ENCODE data around the gene VASH1.

Gene VASH1

GRCh38 chr14:76812093-76812421 is 50.8 kb downstream of the VASH1 start:
- no peak for TF ChIP-seq TEAD4 (IDR thresholded peaks at IDR 0.05)
- no peak for TF ChIP-seq YY1 (IDR thresholded peaks at IDR 0.05; ENCODE audit: low read depth)
- TF ChIP-seq TAF1 (IDR thresholded peaks at IDR 0.05; ENCODE audit: low read depth) = no peak
- no peak for TF ChIP-seq CEBPB (IDR thresholded peaks at IDR 0.05)
- no peak for TF ChIP-seq REST (IDR thresholded peaks at IDR 0.05; ENCODE audit: low read depth)
- TF ChIP-seq FOXM1 (IDR thresholded peaks at IDR 0.05; ENCODE audit: borderline replicate concordance, low read depth) = no peak
- TF ChIP-seq ZBTB7A (IDR thresholded peaks at IDR 0.05; ENCODE audit: low read depth) = no peak
- TF ChIP-seq USF1 (IDR thresholded peaks at IDR 0.05) = no peak
- no peak for TF ChIP-seq NFIC (IDR thresholded peaks at IDR 0.05)
- no peak for TF ChIP-seq TCF12 (IDR thresholded peaks at IDR 0.05; ENCODE audit: low read depth)
- no peak for TF ChIP-seq CREB1 (IDR thresholded peaks at IDR 0.05; ENCODE audit: low read depth)
- no peak for TF ChIP-seq RAD21 (IDR thresholded peaks at IDR 0.05; ENCODE audit: low read depth)
- TF ChIP-seq EP300 (IDR thresholded peaks at IDR 0.05; ENCODE audit: borderline replicate concordance) = no peak
- TF ChIP-seq MAX (IDR thresholded peaks at IDR 0.05) = no peak
- TF ChIP-seq EGR1 (IDR thresholded peaks at IDR 0.05) = no peak

- peak; percentile 85 for TF ChIP-seq TCF12 (IDR thresholded peaks at IDR 0.05; ENCODE audit: low read depth)
- peak; percentile 91 for TF ChIP-seq EGR1 (IDR thresholded peaks at IDR 0.05)
- peak; percentile 96 for TF ChIP-seq MAX (IDR thresholded peaks at IDR 0.05)
- no peak for TF ChIP-seq FOXM1 (IDR thresholded peaks at IDR 0.05; ENCODE audit: borderline replicate concordance, low read depth)
- TF ChIP-seq ZBTB7A (IDR thresholded peaks at IDR 0.05; ENCODE audit: low read depth) = peak; percentile 72; the same call in 1 of the 2 replicates
- peak; percentile 98 for TF ChIP-seq USF1 (IDR thresholded peaks at IDR 0.05)
- no peak for TF ChIP-seq RAD21 (IDR thresholded peaks at IDR 0.05; ENCODE audit: low read depth)
- TF ChIP-seq CREB1 (IDR thresholded peaks at IDR 0.05; ENCODE audit: low read depth) = no peak
- peak; percentile 37; the same call in 1 of the 2 replicates for TF ChIP-seq NFIC (IDR thresholded peaks at IDR 0.05)
- TF ChIP-seq EP300 (IDR thresholded peaks at IDR 0.05; ENCODE audit: borderline replicate concordance) = peak; percentile 69
- TF ChIP-seq TAF1 (IDR thresholded peaks at IDR 0.05; ENCODE audit: low read depth) = peak; percentile 70; the same call in 1 of the 2 replicates
- no peak for TF ChIP-seq CEBPB (IDR thresholded peaks at IDR 0.05)
- no peak for TF ChIP-seq REST (IDR thresholded peaks at IDR 0.05; ENCODE audit: low read depth)
- no peak; the same call in 1 of the 2 replicates for TF ChIP-seq TEAD4 (IDR thresholded peaks at IDR 0.05)
- peak; percentile 69 for TF ChIP-seq YY1 (IDR thresholded peaks at IDR 0.05; ENCODE audit: low read depth)
These were observed 51.4 kb downstream of the VASH1 start, which contains the start of gene ANGEL1 for GRCh38 chr14:76812422-76813383. Gene ANGEL1 (minus strand): TSS chr14:76812882. CDS start chr14:76812827, 55 bp downstream.

GRCh38 chr14:76814726-76815645 is 53.7 kb downstream of the VASH1 start:
- TF ChIP-seq USF1 (IDR thresholded peaks at IDR 0.05) (no peak), EP300 (IDR thresholded peaks at IDR 0.05; ENCODE audit: borderline replicate concordance) (no peak), RAD21 (IDR thresholded peaks at IDR 0.05; ENCODE audit: low read depth) (no peak), YY1 (IDR thresholded peaks at IDR 0.05; ENCODE audit: low read depth) (no peak), MAX (IDR thresholded peaks at IDR 0.05) (no peak)

GRCh38 chr14:76820700-76821099 is 59.4 kb downstream of the VASH1 start:
- no peak for TF ChIP-seq EP300 (IDR thresholded peaks at IDR 0.05; ENCODE audit: borderline replicate concordance)
- TF ChIP-seq CEBPB (IDR thresholded peaks at IDR 0.05) = no peak
- no peak for TF ChIP-seq YY1 (IDR thresholded peaks at IDR 0.05; ENCODE audit: low read depth)
- no peak for TF ChIP-seq FOXM1 (IDR thresholded peaks at IDR 0.05; ENCODE audit: borderline replicate concordance, low read depth)
- no peak for TF ChIP-seq MAX (IDR thresholded peaks at IDR 0.05)
- no peak for TF ChIP-seq USF1 (IDR thresholded peaks at IDR 0.05)
- no peak for TF ChIP-seq ZBTB7A (IDR thresholded peaks at IDR 0.05; ENCODE audit: low read depth)
- no peak for TF ChIP-seq TCF12 (IDR thresholded peaks at IDR 0.05; ENCODE audit: low read depth)
- TF ChIP-seq RAD21 (IDR thresholded peaks at IDR 0.05; ENCODE audit: low read depth) = no peak
- no peak for TF ChIP-seq TAF1 (IDR thresholded peaks at IDR 0.05; ENCODE audit: low read depth)
- no peak for TF ChIP-seq TEAD4 (IDR thresholded peaks at IDR 0.05)
